AG10803 (cell line): ENCODE results near the gene GPN1.
A peak's percentile ranks its signal among the peaks of the same experiment; 100 is the strongest.
"Not testable (repeated sequence)": the region's sequence is repeated elsewhere in the genome, so short reads cannot be mapped to it uniquely, and the experiment has no call there.

Experiments used
- DNase-seq: peaks from one replicate; pipeline ENCODE4 v3.0.0; 2010; ENCODE audit warnings: low read depth
- H3K4me3 ChIP-seq: 2 replicates; pipeline ENCODE4 v1.5.1; 2011; ENCODE audit warnings: mild to moderate bottlenecking, low read length, control low read depth
- CTCF ChIP-seq: conservative IDR thresholded peaks from 2 replicates; pipeline ENCODE4 v1.5.1; 2011; ENCODE audit warnings: mild to moderate bottlenecking, low read length, control low read depth, inconsistent platforms

GPN1 gene

GRCh38 chr2:27680571-27680970 lies 51.7 kb downstream of the GPN1 start:
- no peak for DNase-seq
- TF ChIP-seq CTCF, result no peak
- no peak overlapping the region for H3K4me3 ChIP-seq

GRCh38 chr2:27681841-27682240 lies 53.0 kb downstream of the GPN1 start:
- peak; percentile 68 for DNase-seq

GRCh38 chr2:27682334-27682771 lies 53.5 kb downstream of the GPN1 start:
- not testable (repeated sequence) for H3K4me3 ChIP-seq
- peak; percentile 92 for DNase-seq

More at GRCh38 chr2:27681841-27682240, 53.0 kb downstream of the GPN1 start:
- no peak for TF ChIP-seq CTCF
- H3K4me3 ChIP-seq, result no peak overlapping the region

- H3K4me3 ChIP-seq, result no peak overlapping the region
- peak; percentile 90 for TF ChIP-seq CTCF
- DNase-seq, result peak; percentile 85
Observed at GRCh38 chr2:27683390-27684071, 54.7 kb downstream of the GPN1 start.

- DNase-seq, H3K4me3 ChIP-seq: not testable (repeated sequence)
Observed at GRCh38 chr2:27685006-27685405, 56.2 kb downstream of the GPN1 start.

GRCh38 chr2:27685577-27685976 lies 56.7 kb downstream of the GPN1 start:
- no peak overlapping the region for H3K4me3 ChIP-seq
- TF ChIP-seq CTCF, result no peak
- DNase-seq, result no peak

- no peak for DNase-seq
- H3K4me3 ChIP-seq, result no peak overlapping the region
- no peak for TF ChIP-seq CTCF
Observed at GRCh38 chr2:27687232-27687631, 58.4 kb downstream of the GPN1 start.

- TF ChIP-seq CTCF, result no peak
- peak; percentile 53 for DNase-seq
- no peak overlapping the region for H3K4me3 ChIP-seq
Observed at GRCh38 chr2:27689424-27689823, 60.6 kb downstream of the GPN1 start.
